C4-2B (cell line): Measurements from ENCODE around the gene EPHA2.

Source experiments
- CTCF ChIP-seq: fragments of 450-650 bp; conservative IDR thresholded peaks from 2 replicates; pipeline ENCODE4 v1.5.1; 2017; ENCODE audit warnings: mild to moderate bottlenecking
- ZFX ChIP-seq: fragments of 450-650 bp; IDR thresholded peaks from 2 replicates; pipeline ENCODE4 v1.6.1; 2017

- TF ChIP-seq CTCF: no peak
- TF ChIP-seq ZFX: no peak
Observed at GRCh38 chr1:16092097-16092922, 63.6 kb downstream of the EPHA2 start.
